Measurements from ENCODE around the gene AKT2. TPM values are rescaled to one million over a fixed set of nuclear protein-coding genes. Genes with fewer than 3 reads are reported as not detected.
A peak's percentile ranks its signal among the peaks of the same experiment; 100 is the strongest.
"Not testable (repeated sequence)": the region's sequence is repeated elsewhere in the genome, so short reads cannot be mapped to it uniquely, and the experiment has no call there.

AKT2 gene
- total RNA-seq, 1 experiment from 2014 or later: 108 TPM

GRCh38 chr19:40219721-40220276 is 65.3 kb downstream of the AKT2 start:
- peaks cover 30% of the 10 kb centered on the region for H3K4me1 Mint-ChIP-seq (ENCODE audit: insufficient read depth, unreplicated experiment)
- H3K36me3 Mint-ChIP-seq (ENCODE audit: insufficient read depth, unreplicated experiment): peaks cover 16% of the 10 kb centered on the region
- H3K9me3 Mint-ChIP-seq (ENCODE audit: unreplicated experiment): peaks cover 8% of the 10 kb centered on the region
- ChIA-PET CTCF (interaction anchor here (0.5 to 4.2 kb wide), 5 partner anchors 26 to 548 kb away, joined by 3 to 36 read pairs (median 3); no protein-coding TSS in a partner anchor), POLR2A (interaction anchor here (0.6 to 0.9 kb wide), 2 partner anchors 29 to 1007 kb away, joined by 3 read pairs; no protein-coding TSS in a partner anchor)
- peak overlapping the region; percentile 68 for H3K4me3 Mint-ChIP-seq (ENCODE audit: unreplicated experiment)
- no peak overlapping the region for H3K27ac Mint-ChIP-seq (ENCODE audit: low read depth, unreplicated experiment)
- BruUV-seq (replicated peaks): no TSS peak
- TF ChIP-seq CTCF (IDR thresholded peaks at IDR 0.05; ENCODE audit: unreplicated experiment): no peak
- DNase-seq (ENCODE audit: unreplicated experiment): peak; percentile 81
- peaks cover 15% of the 10 kb centered on the region for H3K27me3 Mint-ChIP-seq (ENCODE audit: insufficient read depth, unreplicated experiment)
- intact Hi-C loops (cut with micrococcal nuclease): loop anchor here (5.0 kb wide), 1 partner anchor 62 kb away; no protein-coding TSS in a partner anchor

GRCh38 chr19:40219029-40219428 is 66.1 kb downstream of the AKT2 start:
- POLR2A ChIA-PET: interaction anchor here (0.6 to 0.9 kb wide), 2 partner anchors 22 to 29 kb away, joined by 3 to 4 read pairs; no protein-coding TSS in a partner anchor
- Mint-ChIP-seq H3K4me1 (ENCODE audit: insufficient read depth, unreplicated experiment) (peaks cover 27% of the 10 kb centered on the region), H3K27me3 (ENCODE audit: insufficient read depth, unreplicated experiment) (peaks cover 15% of the 10 kb centered on the region), H3K36me3 (ENCODE audit: insufficient read depth, unreplicated experiment) (peaks cover 11% of the 10 kb centered on the region), H3K4me3 (ENCODE audit: unreplicated experiment) (peak overlapping the region; percentile 68)
- DNase-seq (ENCODE audit: unreplicated experiment); H3K9me3 Mint-ChIP-seq (ENCODE audit: unreplicated experiment); H3K27ac Mint-ChIP-seq (ENCODE audit: low read depth, unreplicated experiment); BruUV-seq (replicated peaks); intact Hi-C loops (cut with micrococcal nuclease): not testable (repeated sequence)
- CTCF ChIA-PET: interaction anchor here (0.5 to 4.2 kb wide), 4 partner anchors 26 to 547 kb away, joined by 3 to 36 read pairs (median 4); no protein-coding TSS in a partner anchor

GRCh38 chr19:40217934-40218890 is 66.9 kb downstream of the AKT2 start, which contains the start of gene TTC9B:
Gene TTC9B (minus strand): TSS chr19:40218384. CDS start chr19:40218381, 3 bp downstream.
- Mint-ChIP-seq H3K4me1 (ENCODE audit: insufficient read depth, unreplicated experiment) (peaks cover 27% of the 10 kb centered on the region), H3K27me3 (ENCODE audit: insufficient read depth, unreplicated experiment) (peaks cover 15% of the 10 kb centered on the region), H3K9me3 (ENCODE audit: unreplicated experiment) (peaks cover 8% of the 10 kb centered on the region), H3K27ac (ENCODE audit: low read depth, unreplicated experiment) (no peak within 1 kb of the TSS), H3K36me3 (ENCODE audit: insufficient read depth, unreplicated experiment) (peaks cover 7% of the 10 kb centered on the region), H3K4me3 (ENCODE audit: unreplicated experiment) (peak within 1 kb of the TSS; percentile 68)
- intact Hi-C loops (cut with micrococcal nuclease): no loop called here
- no TSS peak for BruUV-seq (replicated peaks)
- ChIA-PET CTCF (interaction anchor here (0.6 to 4.2 kb wide), 3 partner anchors 28 to 1086 kb away, joined by 3 to 36 read pairs (median 3); no protein-coding TSS in a partner anchor), POLR2A (interaction anchor here (0.6 kb wide), 2 partner anchors 22 to 70 kb away, joined by 3 to 4 read pairs; no protein-coding TSS in a partner anchor)
- no peak for TF ChIP-seq CTCF (IDR thresholded peaks at IDR 0.05; ENCODE audit: unreplicated experiment)
- DNase-seq (ENCODE audit: unreplicated experiment): no peak

GRCh38 chr19:40217027-40217810 is 67.9 kb downstream of the AKT2 start:
- no TSS peak for BruUV-seq (replicated peaks)
- H3K9me3 Mint-ChIP-seq (ENCODE audit: unreplicated experiment): peaks cover 6% of the 10 kb centered on the region
- no peak overlapping the region for H3K27ac Mint-ChIP-seq (ENCODE audit: low read depth, unreplicated experiment)

More at GRCh38 chr19:40217027-40217810, 67.9 kb downstream of the AKT2 start:
- H3K36me3 Mint-ChIP-seq (ENCODE audit: insufficient read depth, unreplicated experiment): peaks cover 7% of the 10 kb centered on the region
- intact Hi-C loops (cut with micrococcal nuclease): no loop called here
- peaks cover 26% of the 10 kb centered on the region for H3K4me1 Mint-ChIP-seq (ENCODE audit: insufficient read depth, unreplicated experiment)
- CTCF ChIA-PET: interaction anchor here (0.5 kb wide), 1 partner anchor 1851 kb away, joined by 3 read pairs; no protein-coding TSS in a partner anchor
- peak; percentile 26 for TF ChIP-seq CTCF (IDR thresholded peaks at IDR 0.05; ENCODE audit: unreplicated experiment)
- DNase-seq (ENCODE audit: unreplicated experiment): no peak
- H3K27me3 Mint-ChIP-seq (ENCODE audit: insufficient read depth, unreplicated experiment): peaks cover 15% of the 10 kb centered on the region
- POLR2A ChIA-PET: interaction anchor here (0.7 kb wide), 1 partner anchor 13 kb away, joined by 4 read pairs; no protein-coding TSS in a partner anchor
- H3K4me3 Mint-ChIP-seq (ENCODE audit: unreplicated experiment): no peak overlapping the region

Measured in MCF 10A (cell line).